NCI-H446 treated with DMSO at 0.1 percent for 48 hours (cell line): ENCODE results near the gene UTP18.
"Not testable (repeated sequence)": the region's sequence is repeated elsewhere in the genome, so short reads cannot be mapped to it uniquely, and the experiment has no call there.

Experiments used
- DNase-seq: peaks from one replicate; lab custom pipeline; 2025; lab: John Stamatoyannopoulos, UW

The UTP18 gene

GRCh38 chr17:51258756-51259563 lies 1.4 kb upstream of the UTP18 start:
- DNase-seq: no peak

DNA sequence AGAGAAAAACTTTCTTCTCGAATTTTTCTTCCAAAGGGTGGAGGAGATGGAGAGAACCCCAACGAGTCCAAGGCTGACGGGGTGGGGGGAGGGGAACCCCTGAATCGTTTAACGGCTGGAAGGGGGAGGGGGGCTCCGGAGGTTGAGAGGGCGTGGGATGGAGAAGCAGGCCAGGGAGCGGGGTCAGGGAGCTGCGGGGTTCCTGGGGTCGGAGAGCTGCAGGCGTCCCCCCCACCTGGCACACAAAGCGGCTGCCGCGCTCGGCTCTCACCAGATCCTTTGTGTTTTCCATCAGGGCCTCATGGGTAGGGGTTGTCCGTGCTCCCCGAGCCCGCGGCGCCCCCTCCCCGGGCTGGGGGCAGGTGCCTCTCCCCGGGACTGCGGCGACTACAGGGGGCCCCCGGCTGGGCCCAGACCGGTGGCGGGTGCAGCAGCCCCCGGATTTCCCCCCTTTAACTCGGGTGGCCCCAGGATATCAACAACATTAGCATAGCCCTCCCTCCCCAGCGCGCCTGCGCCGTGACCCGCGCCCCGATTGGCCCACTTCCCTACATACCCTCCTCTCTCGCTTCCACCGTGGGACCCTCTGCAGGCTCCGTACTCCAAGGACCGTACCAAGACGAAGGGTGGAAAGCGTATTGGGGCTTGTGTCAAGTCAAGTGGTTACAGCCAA lies 646 bp upstream of the UTP18 start, which contains the start of gene MBTD1:
TSS of gene MBTD1 (minus strand) at position 486 of the 673 bp plus-strand sequence. CDS start 34,888 bp downstream, outside the sequence.
- peak; percentile 90 for DNase-seq

DNA sequence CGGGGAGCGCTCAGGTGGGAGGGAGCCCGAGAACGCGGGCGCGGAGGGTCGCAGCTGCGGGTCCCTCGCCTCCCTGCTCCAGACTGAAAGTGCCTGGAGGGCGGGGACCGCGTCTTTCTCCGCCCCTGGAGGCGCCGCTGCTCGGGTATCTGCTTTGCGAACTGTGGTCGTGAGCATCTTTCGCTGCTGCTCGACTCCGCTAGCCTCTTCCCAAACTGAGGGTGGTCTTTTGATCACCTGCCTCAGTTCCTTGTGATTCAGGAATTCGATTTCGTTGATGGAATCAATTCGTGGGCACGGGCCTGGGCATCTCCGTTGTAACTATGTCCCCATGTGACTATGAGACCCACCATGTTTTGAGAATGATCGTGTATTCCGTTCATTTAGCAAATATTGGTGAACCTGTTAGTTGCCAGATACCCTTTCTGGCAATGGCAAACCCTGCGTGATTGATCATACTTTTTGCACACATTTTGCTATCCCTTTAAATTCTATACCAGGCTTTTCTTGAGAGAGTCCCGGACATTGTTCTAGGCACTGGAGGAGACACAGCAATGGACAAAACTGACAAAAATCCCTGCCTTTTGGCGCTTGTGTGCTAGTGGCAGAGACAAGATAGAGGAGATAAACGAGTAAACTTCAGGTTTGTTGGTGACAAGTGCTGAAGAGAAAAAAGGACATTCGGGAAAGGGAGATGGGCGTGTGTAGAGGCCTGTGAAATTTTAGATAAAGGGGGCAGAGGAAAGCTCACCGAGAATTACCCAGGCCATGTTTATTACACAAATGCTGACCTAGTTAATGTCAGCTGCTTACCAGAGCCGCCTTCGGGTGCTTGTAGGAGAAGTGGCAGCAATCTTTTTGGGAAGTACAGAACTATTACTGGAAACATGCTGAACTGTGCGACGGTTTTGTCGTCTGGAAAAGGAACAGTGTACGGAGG lies 948 bp downstream of the UTP18 start:
- DNase-seq: peak; percentile 5

- no peak for DNase-seq
Measured at GRCh38 chr17:51263006-51263405, 2.7 kb downstream of the UTP18 start.

DNA sequence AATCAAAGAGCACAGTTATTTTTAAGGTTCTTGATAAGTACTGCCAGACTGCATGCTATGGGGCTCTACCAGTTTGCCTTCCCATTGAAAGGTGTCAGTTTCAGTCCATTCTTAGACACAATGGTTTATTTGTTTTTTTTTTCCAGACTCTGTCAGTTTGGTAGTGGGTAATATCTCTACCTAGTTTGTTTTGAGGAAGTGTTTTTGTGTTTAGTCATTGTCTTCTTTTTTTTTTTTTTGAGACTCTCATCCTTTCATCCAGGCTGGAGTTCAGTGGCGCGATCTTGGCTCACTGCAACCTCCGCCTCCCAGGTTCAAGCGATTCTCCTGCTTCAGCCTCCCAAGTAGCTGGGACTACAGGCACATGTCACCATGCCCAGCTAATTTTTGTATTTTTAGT lies 4.1 kb downstream of the UTP18 start:
- DNase-seq: not testable (repeated sequence)

DNA sequence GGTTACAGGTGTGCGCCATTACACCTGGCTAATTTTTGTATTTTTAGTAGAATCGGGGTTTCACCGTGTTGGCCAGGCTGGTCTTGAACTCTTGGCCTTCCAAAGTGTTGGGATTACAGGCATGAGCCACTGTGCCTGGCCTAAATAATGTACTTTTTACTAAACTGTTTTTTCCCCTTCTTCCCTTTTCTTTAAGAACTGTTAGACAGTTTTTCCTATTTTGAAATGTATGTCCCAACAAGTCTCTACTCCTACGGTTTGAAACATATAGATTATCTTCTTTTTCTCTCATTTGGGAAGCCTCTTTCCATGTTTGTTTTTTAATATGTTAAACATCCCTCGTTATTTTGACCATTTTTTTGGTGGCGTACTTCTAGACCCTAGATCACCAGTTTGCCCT lies 9.6 kb downstream of the UTP18 start:
- DNase-seq: no peak

- DNase-seq: no peak
Measured at GRCh38 chr17:51270636-51271035, 10.3 kb downstream of the UTP18 start.

- DNase-seq: no peak
Measured at GRCh38 chr17:51272812-51273211, 12.5 kb downstream of the UTP18 start.

DNA sequence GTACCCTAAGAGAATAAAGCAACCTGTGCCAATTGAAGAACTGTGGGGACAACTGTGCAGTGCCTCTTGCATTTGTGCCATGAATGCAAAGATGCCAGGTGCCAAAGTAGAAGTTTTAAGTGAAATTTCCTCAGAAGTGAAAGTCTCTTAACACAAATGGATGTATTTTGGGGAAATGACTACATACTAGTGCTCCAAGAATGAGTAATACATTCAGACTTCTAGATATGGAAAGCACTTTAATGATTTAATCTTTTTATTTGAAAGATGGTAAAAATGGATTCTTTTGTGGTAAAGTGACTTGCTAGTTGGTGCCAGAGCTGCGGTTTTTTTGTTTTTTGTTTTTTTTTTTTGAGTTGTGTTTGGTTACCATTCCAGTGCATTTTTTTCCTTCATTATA lies 15.0 kb downstream of the UTP18 start:
- no peak for DNase-seq

- no peak for DNase-seq
Measured at GRCh38 chr17:51279183-51279582, 18.8 kb downstream of the UTP18 start.

DNA sequence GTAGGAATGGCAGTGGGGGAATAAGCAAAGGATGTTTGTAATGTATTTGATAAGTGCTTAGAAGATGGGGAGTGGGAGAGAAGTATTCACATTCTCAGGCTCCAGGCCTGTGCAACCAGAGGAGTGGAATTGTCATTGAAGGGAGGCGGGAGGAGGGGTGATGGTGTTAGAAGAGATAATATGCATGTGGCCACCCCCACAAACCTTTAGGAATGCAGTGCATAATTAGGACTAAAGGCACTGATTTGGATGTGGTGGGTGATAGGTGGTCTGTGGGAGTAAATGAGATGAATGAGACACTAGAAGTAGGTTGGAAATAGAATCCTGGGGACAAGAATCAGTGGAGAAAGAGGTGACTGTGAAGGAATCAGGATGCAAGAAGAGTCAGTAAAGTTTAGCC lies 27.1 kb downstream of the UTP18 start:
- no peak for DNase-seq

- DNase-seq: no peak
Measured at GRCh38 chr17:51289696-51290111, 29.4 kb downstream of the UTP18 start.

GRCh38 chr17:51294338-51294737 lies 34.0 kb downstream of the UTP18 start:
- DNase-seq: not testable (repeated sequence)

DNA sequence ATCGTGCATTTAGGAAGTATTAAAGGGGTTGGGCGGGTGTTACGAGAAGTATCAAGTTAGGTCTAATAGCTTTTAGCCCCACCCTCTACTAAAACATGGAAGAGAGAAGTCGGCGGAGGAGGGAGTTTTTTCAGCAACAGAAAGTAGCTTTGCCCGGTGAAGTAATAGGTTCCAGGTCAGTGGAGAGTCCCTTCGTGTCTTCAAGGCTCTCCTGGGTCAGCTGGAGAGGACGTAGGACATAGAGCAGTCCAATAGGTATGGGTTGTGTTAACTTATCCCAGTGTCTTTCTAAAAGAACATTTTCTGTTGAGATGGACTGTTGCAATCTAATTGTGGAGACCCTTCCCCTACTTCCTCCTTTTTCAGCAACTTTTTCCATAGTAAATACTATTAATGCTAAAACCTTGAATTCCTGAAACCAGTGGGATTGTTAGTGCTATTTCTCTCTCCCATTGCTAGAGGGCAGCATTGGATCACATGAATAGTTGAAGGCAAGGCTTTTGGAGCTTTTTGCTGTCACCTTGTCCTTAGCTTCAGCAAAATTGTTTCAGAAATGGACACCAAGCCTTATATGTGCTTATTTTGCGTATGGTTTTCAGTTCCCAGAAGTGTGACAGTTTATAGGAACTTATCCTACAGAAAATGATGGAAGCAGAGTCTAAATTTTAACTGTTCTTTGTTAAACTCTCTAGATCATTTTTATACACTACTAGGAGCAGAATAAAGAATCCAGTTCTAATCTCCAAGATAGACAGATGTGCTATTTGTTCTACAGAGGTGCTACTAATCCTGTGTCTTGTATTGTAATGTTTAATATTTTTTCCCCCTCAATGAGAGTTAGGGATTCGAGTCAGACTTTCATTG lies 38.4 kb downstream of the UTP18 start:
- DNase-seq: peak; percentile 6

- DNase-seq: no peak
Measured at GRCh38 chr17:51299859-51300258, 39.5 kb downstream of the UTP18 start.

- DNase-seq: no peak
Measured at GRCh38 chr17:51305182-51305581, 44.8 kb downstream of the UTP18 start.

- not testable (repeated sequence) for DNase-seq
Measured at GRCh38 chr17:51312003-51312402, 51.7 kb downstream of the UTP18 start.

GRCh38 chr17:51319186-51319585 lies 58.8 kb downstream of the UTP18 start:
- no peak for DNase-seq

GRCh38 chr17:51322390-51323029 lies 62.2 kb downstream of the UTP18 start:
- DNase-seq: peak; percentile 54

GRCh38 chr17:51325471-51325870 lies 65.1 kb downstream of the UTP18 start:
- DNase-seq: no peak
